Brain microvascular endothelial cell (primary cell): Measurements from ENCODE around the gene ELAC1.
A peak's percentile ranks its signal among the peaks of the same experiment; 100 is the strongest.

ENCODE experiments used
- DNase-seq: peaks from one replicate; pipeline ENCODE4 v3.0.0-alpha.2; 2020
- H3K27ac ChIP-seq: fragments of 250-450 bp; sonication (Bioruptor Pico); 2 replicates; pipeline ENCODE4 v1.5.1; 2020; ENCODE audit warnings: mild to moderate bottlenecking, moderate library complexity
- H3K27me3 ChIP-seq: fragments of 250-450 bp; sonication (Bioruptor Pico); replicated peaks from 2 replicates; pipeline ENCODE4 v1.5.1; 2020; ENCODE audit warnings: mild to moderate bottlenecking
- H3K36me3 ChIP-seq: fragments of 250-450 bp; sonication (Bioruptor Pico); replicated peaks from 2 replicates; pipeline ENCODE4 v1.5.1; 2020; ENCODE audit warnings: mild to moderate bottlenecking
- H3K4me3 ChIP-seq: 2 replicates; pipeline ENCODE4 v1.5.1; 2011; ENCODE audit warnings: low read depth, mild to moderate bottlenecking, control low read depth, low read length, moderate library complexity
- in situ Hi-C: cut with HindIII; loops from 2 replicates; pipeline ENCODE4 v1.10.0; 2017; ENCODE audit warnings: low sequenced_read_pairs, low pct_ligation_motif_present
- TF ChIP-seq, protein P1 (sequence below): IDR thresholded peaks from 2 replicates; pipeline ENCODE4 v1.5.1; 2011; ENCODE audit warnings: low read depth, mild to moderate bottlenecking, moderate library complexity, low read length, control low read depth, inconsistent platforms; ENCODE audit errors: missing control alignments

Gene ELAC1

DNA sequence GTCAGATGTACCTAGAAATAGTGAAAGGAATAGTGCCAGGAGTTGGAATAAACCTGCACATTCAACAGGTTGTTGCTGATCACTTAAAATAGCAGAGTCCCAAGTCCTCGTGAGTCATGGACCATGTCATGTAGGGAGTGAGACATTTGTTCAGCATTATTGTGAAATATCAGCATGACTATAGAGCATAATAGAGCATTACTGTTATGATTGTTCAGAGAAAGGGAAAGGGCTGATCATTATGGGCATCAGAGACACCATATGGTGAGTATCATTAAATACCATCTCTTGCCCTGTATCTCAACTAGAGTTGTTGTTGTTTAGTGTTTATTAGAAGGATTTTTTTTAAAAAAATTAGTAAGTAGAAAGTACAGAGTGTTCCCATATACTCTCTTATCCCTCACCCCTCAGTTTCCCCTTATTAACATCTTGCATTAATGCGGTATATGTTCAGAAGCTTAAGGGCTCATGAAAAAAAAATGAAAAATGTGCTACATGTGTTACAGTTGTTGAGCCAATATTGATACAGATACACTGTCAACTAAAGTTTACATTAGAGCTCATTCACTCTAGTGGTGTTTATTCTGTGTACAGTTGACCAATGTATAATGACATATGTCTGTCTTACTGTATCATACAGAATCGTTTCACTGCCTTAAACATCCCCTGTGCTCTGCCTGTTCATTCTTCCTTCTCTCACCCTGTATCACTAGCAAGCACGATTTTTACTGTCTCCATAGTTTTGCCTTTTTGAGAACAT is 5.7 kb downstream of the ELAC1 start:
- TF ChIP-seq, protein P1, sequence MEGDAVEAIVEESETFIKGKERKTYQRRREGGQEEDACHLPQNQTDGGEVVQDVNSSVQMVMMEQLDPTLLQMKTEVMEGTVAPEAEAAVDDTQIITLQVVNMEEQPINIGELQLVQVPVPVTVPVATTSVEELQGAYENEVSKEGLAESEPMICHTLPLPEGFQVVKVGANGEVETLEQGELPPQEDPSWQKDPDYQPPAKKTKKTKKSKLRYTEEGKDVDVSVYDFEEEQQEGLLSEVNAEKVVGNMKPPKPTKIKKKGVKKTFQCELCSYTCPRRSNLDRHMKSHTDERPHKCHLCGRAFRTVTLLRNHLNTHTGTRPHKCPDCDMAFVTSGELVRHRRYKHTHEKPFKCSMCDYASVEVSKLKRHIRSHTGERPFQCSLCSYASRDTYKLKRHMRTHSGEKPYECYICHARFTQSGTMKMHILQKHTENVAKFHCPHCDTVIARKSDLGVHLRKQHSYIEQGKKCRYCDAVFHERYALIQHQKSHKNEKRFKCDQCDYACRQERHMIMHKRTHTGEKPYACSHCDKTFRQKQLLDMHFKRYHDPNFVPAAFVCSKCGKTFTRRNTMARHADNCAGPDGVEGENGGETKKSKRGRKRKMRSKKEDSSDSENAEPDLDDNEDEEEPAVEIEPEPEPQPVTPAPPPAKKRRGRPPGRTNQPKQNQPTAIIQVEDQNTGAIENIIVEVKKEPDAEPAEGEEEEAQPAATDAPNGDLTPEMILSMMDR, result no peak
- H3K36me3 ChIP-seq, result peaks cover 12% of the 10 kb centered on the region
- H3K27me3 ChIP-seq, result no peaks in the 10 kb centered on the region
- no peak overlapping the region for H3K27ac ChIP-seq
- DNase-seq, result peak; percentile 44
- in situ Hi-C loops, result no loop called here
- H3K4me3 ChIP-seq, result no peak overlapping the region

DNA sequence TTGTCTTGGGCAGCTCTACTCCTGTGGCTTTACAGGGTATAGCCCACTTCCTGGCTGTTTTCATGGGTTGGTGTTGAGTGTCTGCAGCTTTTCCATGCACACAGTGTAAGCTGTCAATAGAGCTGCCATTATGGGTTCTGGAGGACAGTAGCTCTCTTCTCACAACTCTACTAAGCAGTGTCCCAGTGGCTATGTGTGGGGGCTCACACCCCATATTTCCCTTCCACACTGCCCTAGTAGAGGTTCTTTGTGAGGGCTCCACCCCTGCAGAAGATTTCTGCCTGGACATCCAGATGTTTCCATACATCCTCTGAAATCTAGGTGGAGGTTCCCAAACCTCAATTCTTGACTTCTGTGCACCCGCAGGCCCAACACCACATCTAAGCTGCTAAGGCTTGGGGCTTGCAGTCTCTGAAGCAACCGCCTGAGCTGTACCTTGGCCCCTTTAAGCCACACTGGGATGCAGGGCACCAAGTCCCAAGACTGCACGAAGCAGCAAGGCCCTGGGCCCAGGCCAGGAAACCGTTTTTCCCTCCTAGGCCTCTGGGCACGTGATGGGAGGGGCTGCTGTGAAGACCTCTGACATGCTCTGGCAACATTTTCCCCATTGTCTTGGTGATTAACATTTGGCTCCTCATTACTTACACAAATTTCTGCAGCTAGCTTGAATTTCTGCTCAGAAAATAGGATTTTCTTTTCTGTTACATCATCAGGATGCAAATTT is 9.4 kb downstream of the ELAC1 start:
- in situ Hi-C loops, result no loop called here
- Histone ChIP-seq H3K4me3 (no peak overlapping the region), H3K27ac (no peak overlapping the region), H3K27me3 (no peaks in the 10 kb centered on the region), H3K36me3 (peaks cover 12% of the 10 kb centered on the region)
- no peak for DNase-seq
- TF ChIP-seq, protein P1, result no peak

DNA sequence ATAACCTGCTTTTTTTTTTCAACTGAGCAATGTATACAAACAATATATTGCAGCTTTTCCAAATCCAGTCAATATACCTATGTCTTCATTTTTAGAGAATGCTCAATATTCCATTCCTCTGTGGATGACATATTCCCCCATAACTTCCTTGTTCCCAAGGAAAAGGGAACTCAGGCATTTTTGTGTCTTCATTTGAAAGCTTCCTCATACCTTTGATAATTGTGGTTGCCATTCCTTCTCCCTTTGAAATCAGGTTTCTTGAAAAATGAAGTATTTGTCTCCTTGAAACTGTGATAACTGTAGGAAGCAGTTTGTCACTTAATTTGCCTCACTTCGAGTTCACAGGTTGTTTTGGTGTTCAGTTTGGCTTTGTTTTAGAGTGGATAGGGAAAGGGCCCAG is 13.5 kb downstream of the ELAC1 start:
- no peak overlapping the region for H3K27ac ChIP-seq
- H3K36me3 ChIP-seq, result peaks cover 2% of the 10 kb centered on the region
- TF ChIP-seq, protein P1, result no peak
- H3K27me3 ChIP-seq, result no peaks in the 10 kb centered on the region
- no peak overlapping the region for H3K4me3 ChIP-seq
- in situ Hi-C loops, result no loop called here
- no peak for DNase-seq

DNA sequence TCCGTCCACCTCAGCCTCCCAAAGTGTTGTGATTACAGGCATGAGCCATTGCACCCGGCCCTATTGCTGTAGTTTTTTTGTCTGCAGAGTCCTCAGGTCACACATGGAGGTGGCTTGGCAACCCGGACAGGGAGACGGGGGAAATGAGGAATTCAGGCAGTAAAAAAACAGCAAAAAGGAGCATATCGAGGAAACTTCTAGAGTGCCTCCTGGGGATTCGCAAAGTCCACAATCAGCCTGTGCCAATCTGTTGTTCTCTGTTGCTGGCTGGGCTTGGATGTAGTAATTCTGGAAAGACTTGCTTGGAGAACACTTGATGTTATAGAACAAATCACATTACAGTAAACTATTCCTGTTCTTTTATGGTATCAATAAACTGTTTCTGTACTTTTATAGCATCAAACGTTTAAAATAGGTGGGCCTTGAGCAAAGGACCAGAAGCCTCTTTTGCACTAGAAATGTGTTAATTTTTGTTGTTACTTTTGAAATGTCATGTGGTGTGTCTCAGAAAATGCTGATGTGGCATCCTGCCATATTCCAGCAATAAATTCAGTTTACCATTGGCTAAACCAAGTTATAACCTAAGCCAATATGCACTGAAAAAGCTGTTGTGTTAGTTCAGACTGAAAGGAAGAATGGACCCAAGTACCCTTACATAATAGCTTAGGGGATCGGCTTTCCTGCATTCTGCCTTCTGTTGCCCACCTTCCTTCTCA is 14.4 kb downstream of the ELAC1 start:
- no peak for DNase-seq
- no peaks in the 10 kb centered on the region for H3K27me3 ChIP-seq
- in situ Hi-C loops, result no loop called here
- TF ChIP-seq, protein P1, result no peak
- no peak overlapping the region for H3K27ac ChIP-seq
- H3K4me3 ChIP-seq, result no peak overlapping the region
- H3K36me3 ChIP-seq, result no peaks in the 10 kb centered on the region

DNA sequence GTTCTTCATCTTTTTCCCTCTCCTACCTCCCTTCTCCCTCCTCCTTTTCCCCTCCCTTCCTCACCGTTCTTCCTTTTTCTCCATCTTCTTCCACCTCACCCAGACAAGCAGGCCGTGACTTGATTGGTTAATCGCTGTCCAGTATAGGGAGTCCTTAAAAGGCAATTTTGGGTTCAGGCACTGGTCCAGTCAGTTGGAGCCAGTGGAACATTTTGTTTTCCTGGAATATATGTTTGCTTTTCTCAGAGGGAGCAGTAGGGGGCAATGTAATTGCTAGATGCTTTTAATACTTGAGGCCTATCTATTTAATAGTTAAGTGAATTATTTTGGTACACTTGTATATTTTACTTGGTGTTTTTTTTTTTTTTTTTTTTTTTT is 15.0 kb downstream of the ELAC1 start:
- Histone ChIP-seq H3K27ac (no peak overlapping the region), H3K36me3 (no peaks in the 10 kb centered on the region), H3K4me3 (no peak overlapping the region), H3K27me3 (no peaks in the 10 kb centered on the region)
- TF ChIP-seq, protein P1, result no peak
- peak; percentile 4 for DNase-seq
- in situ Hi-C loops, result no loop called here
